GM23248 (cell line): ENCODE measurements around the gene CORO2A. TPM values are rescaled to one million over a fixed set of nuclear protein-coding genes. Genes with fewer than 3 reads are reported as not detected.

Source experiments
- DNase-seq: peaks from one replicate; pipeline ENCODE4 v3.0.0-alpha.2; 2015
- H2AFZ ChIP-seq: fragments of 200-600 bp; sonication (generic); 2 replicates; pipeline ENCODE4 v1.6.1; 2016; ENCODE audit warnings: antibody characterized with exemption
- H3F3A ChIP-seq: fragments of 200-600 bp; sonication (generic); 2 replicates; pipeline ENCODE4 v1.6.1; 2016; ENCODE audit warnings: mild to moderate bottlenecking, antibody characterized with exemption, mixed run types; ENCODE audit not compliant: insufficient read depth
- H3K27ac ChIP-seq: fragments of 200-600 bp; sonication (generic); 2 replicates; pipeline ENCODE4 v1.5.1; 2016; ENCODE audit warnings: mild to moderate bottlenecking
- H3K27me3 ChIP-seq: fragments of 200-600 bp; sonication (generic); replicated peaks from 2 replicates; pipeline ENCODE4 v1.6.1; 2016; ENCODE audit warnings: mild to moderate bottlenecking; ENCODE audit not compliant: insufficient read depth
- H3K36me3 ChIP-seq: fragments of 200-600 bp; sonication (generic); 2 replicates; pipeline ENCODE4 v1.6.1; 2016; ENCODE audit warnings: low read depth, mild to moderate bottlenecking
- H3K4me1 ChIP-seq: fragments of 200-600 bp; sonication (generic); 2 replicates; pipeline ENCODE4 v1.6.1; 2016; ENCODE audit warnings: mild to moderate bottlenecking; ENCODE audit not compliant: insufficient read depth
- H3K4me2 ChIP-seq: fragments of 200-600 bp; sonication (generic); one replicate; pipeline ENCODE4 v1.6.1; 2016; ENCODE audit warnings: mild to moderate bottlenecking; ENCODE audit not compliant: unreplicated experiment
- H3K4me3 ChIP-seq: fragments of 200-600 bp; sonication (generic); 2 replicates; pipeline ENCODE4 v1.5.1; 2016; ENCODE audit warnings: mild to moderate bottlenecking
- H3K79me2 ChIP-seq: fragments of 200-600 bp; sonication (generic); 2 replicates; pipeline ENCODE4 v1.6.1; 2016; ENCODE audit warnings: mild to moderate bottlenecking; ENCODE audit not compliant: insufficient read depth
- H3K9ac ChIP-seq: fragments of 200-600 bp; sonication (generic); 2 replicates; pipeline ENCODE4 v1.6.1; 2016; ENCODE audit warnings: mild to moderate bottlenecking
- H3K9me2 ChIP-seq: fragments of 200-600 bp; sonication (generic); 2 replicates; pipeline ENCODE4 v1.6.1; 2016; ENCODE audit warnings: mixed run types, mild to moderate bottlenecking, moderate library complexity; ENCODE audit not compliant: insufficient read depth
- H3K9me3 ChIP-seq: fragments of 200-600 bp; sonication (generic); one replicate; pipeline ENCODE4 v1.6.1; 2017; ENCODE audit warnings: low read depth
- H4K20me1 ChIP-seq: fragments of 200-600 bp; sonication (generic); 2 replicates; pipeline ENCODE4 v1.6.0; 2016; ENCODE audit not compliant: insufficient read depth
- EZH2 ChIP-seq: fragments of 200-600 bp; sonication (generic); IDR thresholded peaks from 2 replicates; pipeline ENCODE4 v1.6.1; 2018; ENCODE audit warnings: antibody characterized with exemption, mild to moderate bottlenecking; ENCODE audit not compliant: insufficient read depth, poor library complexity, severe bottlenecking
- EZH2phosphoT487 ChIP-seq: fragments of 200-600 bp; sonication (generic); IDR thresholded peaks from 2 replicates; pipeline ENCODE4 v1.6.1; 2018; ENCODE audit warnings: antibody characterized with exemption, moderate library complexity, mild to moderate bottlenecking, low read depth; ENCODE audit not compliant: insufficient read depth
- WGBS, 2 experiments: methylation state at CpG; one replicate each; pipeline ENCODE4 v1.1.6; 2015 to 2017; ENCODE audit warnings: low lambda C conversion rate in 2 of 2, low coverage in 1 of 2; ENCODE audit errors: missing lambda C conversion rate in 2 of 2; 5-methylcytosine and 5-hydroxymethylcytosine counted together
- in situ Hi-C: fragments of 300-500 bp; cut with MboI; formaldehyde crosslinking; loops from 2 replicates; pipeline ENCODE4 v1.15.0; 2020
- polyA plus RNA-seq: library from polyadenylated mRNA; unstranded; fragments of >200 nt; fragmentation: Nextera tagmentation; extraction: Ambion mirVana; gene quantifications from 2 replicates; pipeline ENCODE4 v1.2.1, GENCODE V29; 2016
- total RNA-seq: library from RNA; depleted of rRNA; stranded (reverse); fragments of >200 nt; shearing (Covaris generic); gene quantifications from 2 replicates; pipeline ENCODE4 v1.2.3, GENCODE V29; 2014

The CORO2A gene
- total and polyA plus RNA-seq, 2 experiments from 2014 or later = 0.86 to 1.3 TPM

DNA sequence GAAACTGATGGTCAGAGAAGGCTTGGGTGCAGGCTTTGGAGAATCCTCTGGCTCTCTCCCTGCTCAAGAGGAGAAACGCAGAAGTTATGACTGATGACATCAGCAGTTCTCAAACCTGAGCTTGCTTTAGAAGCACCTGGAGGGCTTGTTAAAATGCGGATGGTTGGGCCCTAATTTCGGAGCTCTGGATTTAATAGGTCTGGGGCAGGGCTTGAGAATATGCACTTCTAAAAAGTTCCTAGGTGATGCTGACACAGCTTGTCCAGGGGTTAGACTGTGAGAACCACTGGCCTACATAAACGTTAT lies 36.6 kb upstream of the CORO2A start:
- 0 out of 2 replicates have a peak, but pooled peaks cover 4% of the 10 kb centered on the region for H3K79me2 ChIP-seq
- TF ChIP-seq EZH2phosphoT487 = no peak
- no peak for TF ChIP-seq EZH2
- peaks cover 72% of the 10 kb centered on the region for H3K36me3 ChIP-seq
- H3K4me1 ChIP-seq = peaks cover 36% of the 10 kb centered on the region
- no peak overlapping the region for H2AFZ ChIP-seq
- H3K9ac ChIP-seq = no peak overlapping the region
- no peak overlapping the region for H3K27ac ChIP-seq
- no peaks in the 10 kb centered on the region for H3K27me3 ChIP-seq
- in situ Hi-C loops = no loop called here
- H4K20me1 ChIP-seq = no peaks in the 10 kb centered on the region
- WGBS, 2 experiments = 83% methylated on average over 4 of the region's 4 CpGs
- H3K9me2 ChIP-seq = no peaks in the 10 kb centered on the region
- H3K9me3 ChIP-seq = no peaks in the 10 kb centered on the region
- no peak for DNase-seq
- H3K4me2 ChIP-seq = no peak overlapping the region
- H3F3A ChIP-seq = peaks cover 48% of the 10 kb centered on the region
- H3K4me3 ChIP-seq = no peak overlapping the region

DNA sequence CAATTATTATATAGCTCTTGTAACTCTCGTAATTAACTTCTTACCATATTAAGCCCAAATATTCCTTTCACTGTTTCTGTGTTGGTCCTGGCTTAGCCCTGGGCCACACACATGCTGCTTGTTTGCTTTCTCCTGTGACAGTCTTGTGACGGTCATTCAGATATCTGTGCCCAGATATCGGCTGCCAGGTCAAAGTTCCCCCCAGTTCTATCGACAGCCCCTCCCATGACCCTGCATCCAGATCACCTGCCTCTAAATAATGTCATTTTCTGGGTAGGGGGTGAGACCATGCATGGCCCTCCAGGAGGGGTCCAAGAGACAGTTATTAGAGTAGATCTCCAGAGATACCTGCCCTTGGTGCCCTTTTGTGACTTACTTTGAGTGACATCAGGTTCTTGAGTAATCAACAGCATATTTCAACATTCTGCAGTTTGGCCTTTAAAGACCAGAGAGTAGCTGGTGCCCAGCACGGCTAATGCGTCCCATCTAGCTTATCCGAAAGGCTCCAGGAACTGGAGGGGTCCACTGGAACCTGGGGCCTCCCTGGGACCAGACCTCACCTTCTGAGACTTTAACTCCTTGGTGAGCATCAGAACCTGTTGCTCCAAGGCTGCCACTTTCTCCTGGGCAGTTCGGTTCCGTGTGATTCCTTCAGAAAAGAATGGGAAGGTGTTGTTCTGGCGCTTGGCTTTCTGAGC lies 36.1 kb upstream of the CORO2A start:
- no peak overlapping the region for H3K27ac ChIP-seq
- no peak overlapping the region for H2AFZ ChIP-seq
- in situ Hi-C loops = no loop called here
- no peaks in the 10 kb centered on the region for H3K9me2 ChIP-seq
- no peaks in the 10 kb centered on the region for H3K9me3 ChIP-seq
- H3K27me3 ChIP-seq = no peaks in the 10 kb centered on the region
- H3K4me2 ChIP-seq = no peak overlapping the region
- H4K20me1 ChIP-seq = no peaks in the 10 kb centered on the region
- H3K4me3 ChIP-seq = no peak overlapping the region
- peaks cover 41% of the 10 kb centered on the region for H3K4me1 ChIP-seq
- H3K36me3 ChIP-seq = peaks cover 68% of the 10 kb centered on the region
- peaks cover 48% of the 10 kb centered on the region for H3F3A ChIP-seq
- 97% methylated on average over 10 of the region's 10 CpGs for WGBS, 2 experiments
- 0 out of 2 replicates have a peak, but pooled peaks cover 4% of the 10 kb centered on the region for H3K79me2 ChIP-seq
- no peak overlapping the region for H3K9ac ChIP-seq
- no peak for DNase-seq
- TF ChIP-seq EZH2 = no peak
- no peak for TF ChIP-seq EZH2phosphoT487

DNA sequence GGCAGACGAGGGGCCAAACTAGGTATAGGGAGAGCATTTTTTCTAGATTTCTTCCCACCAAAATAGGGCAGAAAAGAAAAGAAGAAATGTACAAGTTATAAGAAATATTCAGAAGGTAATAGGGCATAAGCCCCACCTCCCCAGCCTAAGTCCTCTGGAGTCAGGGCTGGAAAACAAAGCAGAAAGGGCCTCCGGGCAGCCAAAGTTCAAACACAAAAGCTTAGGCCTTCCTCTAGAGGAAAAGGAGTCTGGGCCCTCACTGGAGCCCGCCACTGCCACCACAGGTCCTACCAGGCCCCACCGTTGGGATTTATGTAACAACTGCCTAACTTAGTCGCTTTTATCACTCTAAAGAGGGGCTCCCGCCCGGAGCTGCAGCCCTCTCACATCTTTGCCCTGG lies 35.4 kb upstream of the CORO2A start:
- no peaks in the 10 kb centered on the region for H3K27me3 ChIP-seq
- DNase-seq = no peak
- no peak overlapping the region for H3K4me2 ChIP-seq
- H3K9me3 ChIP-seq = no peaks in the 10 kb centered on the region
- TF ChIP-seq EZH2phosphoT487 (no peak), EZH2 (no peak)
- no peak overlapping the region for H3K27ac ChIP-seq
- in situ Hi-C loops = no loop called here
- 0 out of 2 replicates have a peak, but pooled peaks cover 4% of the 10 kb centered on the region for H3K79me2 ChIP-seq
- H3K4me1 ChIP-seq = peaks cover 45% of the 10 kb centered on the region
- WGBS, 2 experiments = 82 to 90% methylated on average over 7 of the region's 7 CpGs
- H3K9me2 ChIP-seq = no peaks in the 10 kb centered on the region
- peaks cover 62% of the 10 kb centered on the region for H3K36me3 ChIP-seq
- H3K4me3 ChIP-seq = no peak overlapping the region
- H3K9ac ChIP-seq = no peak overlapping the region
- H4K20me1 ChIP-seq = no peaks in the 10 kb centered on the region
- H3F3A ChIP-seq = peaks cover 44% of the 10 kb centered on the region
- no peak overlapping the region for H2AFZ ChIP-seq

DNA sequence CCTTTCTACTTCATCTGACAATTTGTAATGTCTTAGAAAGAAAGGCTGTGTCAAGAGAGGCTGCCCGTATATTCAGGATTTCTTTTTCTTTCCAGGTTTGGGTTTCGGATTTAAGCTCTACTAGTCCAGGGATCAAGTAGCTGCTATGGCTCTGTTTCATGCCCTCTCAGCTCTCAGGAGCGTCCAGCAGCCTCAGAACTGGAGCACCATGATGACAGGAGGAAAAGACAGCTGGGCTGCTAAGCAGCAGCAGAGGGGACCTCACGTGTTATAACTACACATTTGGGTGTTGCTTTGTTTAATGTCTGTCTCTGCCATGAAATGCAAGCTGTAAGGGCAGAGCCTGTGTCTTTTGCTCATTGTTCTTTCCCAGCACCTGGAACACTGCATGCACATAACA lies 34.5 kb upstream of the CORO2A start:
- in situ Hi-C loops = no loop called here
- no peak for DNase-seq
- H3K4me2 ChIP-seq = no peak overlapping the region
- H4K20me1 ChIP-seq = no peaks in the 10 kb centered on the region
- no peaks in the 10 kb centered on the region for H3K27me3 ChIP-seq
- no peak for TF ChIP-seq EZH2phosphoT487
- no peak for TF ChIP-seq EZH2
- 96 to 98% methylated on average over 4 of the region's 4 CpGs for WGBS, 2 experiments
- H3K4me1 ChIP-seq = peaks cover 46% of the 10 kb centered on the region
- H3K9me2 ChIP-seq = no peaks in the 10 kb centered on the region
- peaks cover 61% of the 10 kb centered on the region for H3K36me3 ChIP-seq
- H3F3A ChIP-seq = peaks cover 46% of the 10 kb centered on the region
- 0 out of 2 replicates have a peak, but pooled peaks cover 4% of the 10 kb centered on the region for H3K79me2 ChIP-seq
- no peak overlapping the region for H3K4me3 ChIP-seq
- H3K9ac ChIP-seq = no peak overlapping the region; the same call in 1 of the 2 replicates
- no peak overlapping the region for H2AFZ ChIP-seq
- peak overlapping the region; percentile 47; the same call in 1 of the 2 replicates for H3K27ac ChIP-seq
- no peaks in the 10 kb centered on the region for H3K9me3 ChIP-seq
